Testis (tissue), 2 donors: ENCODE results near the gene GJA5.

Experiments used
- POLR2A ChIP-seq: fragments of 450-650 bp; IDR thresholded peaks from one replicate; pipeline ENCODE4 v1.6.1; 2017; ENCODE audit warnings: antibody characterized with exemption, mild to moderate bottlenecking, moderate library complexity
- TF ChIP-seq, protein P1 (sequence below), 3 experiments: fragments of 450-650 bp in 2 of 3; fragments of 200-600 bp in 1 of 3; sonication (generic) in 1 of 3; IDR thresholded peaks; one replicate each; pipeline ENCODE4 v1.5.1; 2016 to 2019; ENCODE audit warnings: antibody characterized with exemption in 3 of 3, mild to moderate bottlenecking in 2 of 3, moderate library complexity in 1 of 3

DNA sequence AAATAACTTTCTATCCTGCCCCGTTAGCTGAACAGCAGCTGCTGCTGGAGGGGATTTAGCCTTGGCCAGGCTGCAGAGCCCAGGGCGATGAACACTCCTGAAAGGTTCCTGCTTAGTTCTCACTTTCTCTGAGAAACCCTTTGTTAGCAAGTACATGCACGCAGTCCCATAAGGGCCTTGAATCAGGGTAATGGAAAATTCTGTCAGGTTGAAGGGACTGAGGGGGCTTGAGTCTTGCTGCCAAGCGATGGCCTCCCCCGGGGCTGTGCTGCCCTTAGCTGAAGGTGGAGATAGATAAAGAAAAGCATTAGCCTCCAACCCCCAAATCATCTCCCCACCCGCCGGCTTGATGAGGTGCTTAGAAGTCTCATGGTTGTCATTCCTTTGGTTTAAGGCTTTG is 7.9 kb downstream of the GJA5 start:
- TF ChIP-seq POLR2A, result no peak
- TF ChIP-seq, protein P1, sequence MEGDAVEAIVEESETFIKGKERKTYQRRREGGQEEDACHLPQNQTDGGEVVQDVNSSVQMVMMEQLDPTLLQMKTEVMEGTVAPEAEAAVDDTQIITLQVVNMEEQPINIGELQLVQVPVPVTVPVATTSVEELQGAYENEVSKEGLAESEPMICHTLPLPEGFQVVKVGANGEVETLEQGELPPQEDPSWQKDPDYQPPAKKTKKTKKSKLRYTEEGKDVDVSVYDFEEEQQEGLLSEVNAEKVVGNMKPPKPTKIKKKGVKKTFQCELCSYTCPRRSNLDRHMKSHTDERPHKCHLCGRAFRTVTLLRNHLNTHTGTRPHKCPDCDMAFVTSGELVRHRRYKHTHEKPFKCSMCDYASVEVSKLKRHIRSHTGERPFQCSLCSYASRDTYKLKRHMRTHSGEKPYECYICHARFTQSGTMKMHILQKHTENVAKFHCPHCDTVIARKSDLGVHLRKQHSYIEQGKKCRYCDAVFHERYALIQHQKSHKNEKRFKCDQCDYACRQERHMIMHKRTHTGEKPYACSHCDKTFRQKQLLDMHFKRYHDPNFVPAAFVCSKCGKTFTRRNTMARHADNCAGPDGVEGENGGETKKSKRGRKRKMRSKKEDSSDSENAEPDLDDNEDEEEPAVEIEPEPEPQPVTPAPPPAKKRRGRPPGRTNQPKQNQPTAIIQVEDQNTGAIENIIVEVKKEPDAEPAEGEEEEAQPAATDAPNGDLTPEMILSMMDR (IDR thresholded peaks at IDR 0.05), result no peak
